H9 (cell line): ENCODE measurements around the gene TRAP1. TPM values are rescaled to one million over a fixed set of nuclear protein-coding genes. Genes with fewer than 3 reads are reported as not detected.

Experiments used
- DNase-seq: peaks from one replicate; pipeline ENCODE4 v3.0.0-alpha.2; 2017
- H2AFZ ChIP-seq: one replicate; pipeline ENCODE4 v1.6.1; 2013; ENCODE audit warnings: mild to moderate bottlenecking, low read length, control low read depth, moderate library complexity
- H2AK5ac ChIP-seq: 2 replicates; pipeline ENCODE4 v1.6.1; 2013; ENCODE audit warnings: low read length, control low read depth, mixed read lengths; ENCODE audit not compliant: insufficient read length
- H2BK120ac ChIP-seq: one replicate; pipeline ENCODE4 v1.6.1; 2013; ENCODE audit warnings: low read depth, mild to moderate bottlenecking, low read length, control low read depth, inconsistent platforms; ENCODE audit not compliant: poor library complexity, severe bottlenecking
- H2BK12ac ChIP-seq: 2 replicates; pipeline ENCODE4 v1.6.1; 2013; ENCODE audit warnings: low read length, control low read depth, mixed read lengths, low read depth; ENCODE audit not compliant: insufficient read length
- H2BK15ac ChIP-seq: 2 replicates; pipeline ENCODE4 v1.6.1; 2013; ENCODE audit warnings: low read depth, low read length, control low read depth
- H2BK20ac ChIP-seq: one replicate; pipeline ENCODE4 v1.6.1; 2013; ENCODE audit warnings: low read depth, mild to moderate bottlenecking, low read length, control low read depth, inconsistent platforms; ENCODE audit not compliant: poor library complexity, severe bottlenecking
- H2BK5ac ChIP-seq: 2 replicates; pipeline ENCODE4 v1.6.1; 2013; ENCODE audit warnings: low read length, control low read depth, mixed read lengths; ENCODE audit not compliant: insufficient read length
- H3K14ac ChIP-seq: 2 replicates; pipeline ENCODE4 v1.6.1; 2013; ENCODE audit warnings: low read length, control low read depth; ENCODE audit not compliant: insufficient read depth
- H3K18ac ChIP-seq: 2 replicates; pipeline ENCODE4 v1.6.1; 2013; ENCODE audit warnings: low read depth, mild to moderate bottlenecking, mixed read lengths, low read length, control low read depth; ENCODE audit not compliant: insufficient read length
- H3K23ac ChIP-seq: 2 replicates; pipeline ENCODE4 v1.6.1; 2013; ENCODE audit warnings: low read length, control low read depth, mixed read lengths, low read depth; ENCODE audit not compliant: insufficient read length
- H3K23me2 ChIP-seq: 2 replicates; pipeline ENCODE4 v1.6.1; 2013; ENCODE audit warnings: low read depth, mild to moderate bottlenecking, mixed read lengths, low read length, control low read depth; ENCODE audit not compliant: insufficient read length, poor library complexity, severe bottlenecking
- H3K27ac ChIP-seq: 2 replicates; pipeline ENCODE4 v1.5.1; 2013; ENCODE audit warnings: low read length, control low read depth, mixed read lengths, low read depth; ENCODE audit not compliant: insufficient read length
- H3K27me3 ChIP-seq: 2 replicates; pipeline ENCODE4 v1.6.1; 2013; ENCODE audit warnings: low read length, control low read depth, inconsistent platforms; ENCODE audit not compliant: insufficient read depth
- H3K4ac ChIP-seq: 2 replicates; pipeline ENCODE4 v1.6.1; 2013; ENCODE audit warnings: low read depth, mild to moderate bottlenecking, control low read depth, inconsistent platforms, low read length, moderate library complexity
- H3K4me1 ChIP-seq: 2 replicates; pipeline ENCODE4 v1.6.1; 2013; ENCODE audit warnings: low read length, control low read depth, inconsistent platforms; ENCODE audit not compliant: insufficient read depth
- H3K4me2 ChIP-seq: 2 replicates; pipeline ENCODE4 v1.6.1; 2013; ENCODE audit warnings: low read length, control low read depth, mixed read lengths; ENCODE audit not compliant: insufficient read length, insufficient read depth
- H3K56ac ChIP-seq: 2 replicates; pipeline ENCODE4 v1.6.1; 2013; ENCODE audit warnings: low read depth, mild to moderate bottlenecking, mixed read lengths, low read length, control low read depth; ENCODE audit not compliant: insufficient read length
- H3K79me1 ChIP-seq: 2 replicates; pipeline ENCODE4 v1.6.1; 2013; ENCODE audit warnings: low read depth, mild to moderate bottlenecking, moderate library complexity, low read length, control low read depth, inconsistent platforms; ENCODE audit not compliant: insufficient read depth, poor library complexity, severe bottlenecking
- H3K79me2 ChIP-seq: 2 replicates; pipeline ENCODE4 v1.6.1; 2013; ENCODE audit warnings: low read length, control low read depth, inconsistent platforms; ENCODE audit not compliant: insufficient read depth
- H3K9ac ChIP-seq: 2 replicates; pipeline ENCODE4 v1.6.1; 2013; ENCODE audit warnings: low read length, control low read depth, mixed read lengths; ENCODE audit not compliant: insufficient read length; ENCODE audit errors: extremely low read depth
- H3K9me3 ChIP-seq: one replicate; pipeline ENCODE4 v1.6.1; 2013; ENCODE audit warnings: low read depth, low read length, inconsistent platforms; ENCODE audit not compliant: control insufficient read depth
- H3T11ph ChIP-seq: one replicate; pipeline ENCODE4 v1.6.1; 2013; ENCODE audit warnings: mild to moderate bottlenecking, low read length, control low read depth, inconsistent platforms
- H4K20me1 ChIP-seq: one replicate; pipeline ENCODE4 v1.6.1; 2013; ENCODE audit not compliant: control insufficient read depth, insufficient read length, insufficient read depth
- H4K5ac ChIP-seq: 2 replicates; pipeline ENCODE4 v1.6.1; 2013; ENCODE audit warnings: low read depth, mild to moderate bottlenecking, mixed read lengths, low read length, control low read depth; ENCODE audit not compliant: insufficient read length
- H4K8ac ChIP-seq: replicated peaks from 2 replicates; pipeline ENCODE4 v1.6.1; 2013; ENCODE audit warnings: low read length, control low read depth, mixed read lengths, low read depth; ENCODE audit not compliant: insufficient read length
- H4K91ac ChIP-seq: 2 replicates; pipeline ENCODE4 v1.6.1; 2013; ENCODE audit warnings: low read depth, mild to moderate bottlenecking, moderate library complexity, mixed read lengths, low read length, control low read depth; ENCODE audit not compliant: insufficient read length
- H3K27ac Mint-ChIP-seq, 3 experiments: 2 replicates in 2 of 3; 3 replicates in 1 of 3; pipeline ENCODE4 v1.8.0; 2020 to 2021; ENCODE audit warnings: mixed read lengths in 3 of 3, mild to moderate bottlenecking in 1 of 3, moderate library complexity in 1 of 3
- H3K27me3 Mint-ChIP-seq: 2 replicates; pipeline ENCODE4 v1.8.0; 2021; ENCODE audit warnings: low read depth, mild to moderate bottlenecking, moderate library complexity, mixed read lengths
- H3K36me3 Mint-ChIP-seq, 3 experiments: 2 replicates in 2 of 3; 3 replicates in 1 of 3; pipeline ENCODE4 v1.8.0; 2020 to 2021; ENCODE audit warnings: low read depth in 3 of 3, mixed read lengths in 3 of 3; ENCODE audit not compliant: insufficient read depth in 1 of 3
- H3K4me1 Mint-ChIP-seq, 2 experiments: 2 replicates each; pipeline ENCODE4 v1.8.0; 2020; ENCODE audit warnings: mixed read lengths in 2 of 2
- H3K4me3 Mint-ChIP-seq, 2 experiments: 2 replicates in 1 of 2; 3 replicates in 1 of 2; pipeline ENCODE4 v1.8.0; 2020 to 2021; ENCODE audit warnings: mild to moderate bottlenecking in 2 of 2, mixed read lengths in 2 of 2, moderate library complexity in 1 of 2
- H3K9me3 Mint-ChIP-seq, 2 experiments: 2 replicates in 1 of 2; 3 replicates in 1 of 2; pipeline ENCODE4 v1.8.0; 2020; ENCODE audit warnings: mild to moderate bottlenecking in 2 of 2, mixed read lengths in 2 of 2, moderate library complexity in 1 of 2
- WGBS: extraction: QIAGEN DNeasy Blood & Tissue Kit; methylation state at CpG from one replicate; pipeline ENCODE4 v1.1.7; 2013; ENCODE audit warnings: missing lambda C conversion rate, low lambda C conversion rate, mixed read lengths; ENCODE audit not compliant: insufficient read length; ENCODE audit errors: extremely low coverage; 5-methylcytosine and 5-hydroxymethylcytosine counted together
- total RNA-seq: library from RNA; stranded (reverse); gene quantifications from 2 replicates; pipeline ENCODE4 v1.2.1, GENCODE V29; 2021
- TF ChIP-seq, protein P1 (sequence below): fragments of 200-600 bp; sonication (generic); conservative IDR thresholded peaks from 3 replicates; pipeline ENCODE4 v1.8.0; 2021; ENCODE audit warnings: antibody characterized with exemption, mild to moderate bottlenecking

TRAP1 gene
- total RNA-seq, 1 experiment from 2014 or later: 211 TPM

DNA sequence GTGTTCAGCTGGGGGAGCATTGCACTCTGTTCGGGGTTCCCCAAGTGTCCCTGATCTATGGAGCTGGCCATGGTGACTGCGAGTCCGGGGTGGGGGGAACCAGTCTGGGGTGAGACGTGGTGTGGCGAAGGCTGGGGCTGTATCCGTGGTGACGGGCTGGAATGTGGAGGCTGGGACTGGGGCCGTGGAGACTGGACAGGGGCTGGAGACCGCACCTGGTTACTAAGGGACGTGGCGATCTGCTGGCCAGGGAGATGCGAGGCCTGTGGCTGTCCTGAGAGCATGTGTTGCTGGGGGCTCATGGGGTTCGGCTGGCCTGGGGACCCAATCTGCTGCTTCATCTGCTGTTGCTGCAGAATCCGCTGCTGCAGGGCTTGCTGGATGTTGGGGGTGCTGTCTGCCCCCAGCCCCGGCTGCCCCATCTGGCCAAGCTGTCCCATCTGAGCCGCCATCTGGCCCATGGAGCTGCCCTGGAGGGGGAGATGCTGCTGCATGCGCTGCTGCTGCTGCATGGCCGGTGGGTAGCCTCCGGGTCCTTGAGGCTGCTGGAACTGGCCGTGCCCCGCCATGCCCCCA is 10.6 kb upstream of the TRAP1 start:
- H3K4me3 Mint-ChIP-seq: no peak overlapping the region
- no peak overlapping the region for H3K9ac ChIP-seq
- H3K18ac ChIP-seq: no peak overlapping the region
- H3K4me1 ChIP-seq: no peaks in the 10 kb centered on the region
- H3K27me3 ChIP-seq: no peaks in the 10 kb centered on the region
- no peak overlapping the region for H2AFZ ChIP-seq
- no peak overlapping the region for H2AK5ac ChIP-seq
- no peak overlapping the region for H2BK15ac ChIP-seq
- TF ChIP-seq, protein P1, sequence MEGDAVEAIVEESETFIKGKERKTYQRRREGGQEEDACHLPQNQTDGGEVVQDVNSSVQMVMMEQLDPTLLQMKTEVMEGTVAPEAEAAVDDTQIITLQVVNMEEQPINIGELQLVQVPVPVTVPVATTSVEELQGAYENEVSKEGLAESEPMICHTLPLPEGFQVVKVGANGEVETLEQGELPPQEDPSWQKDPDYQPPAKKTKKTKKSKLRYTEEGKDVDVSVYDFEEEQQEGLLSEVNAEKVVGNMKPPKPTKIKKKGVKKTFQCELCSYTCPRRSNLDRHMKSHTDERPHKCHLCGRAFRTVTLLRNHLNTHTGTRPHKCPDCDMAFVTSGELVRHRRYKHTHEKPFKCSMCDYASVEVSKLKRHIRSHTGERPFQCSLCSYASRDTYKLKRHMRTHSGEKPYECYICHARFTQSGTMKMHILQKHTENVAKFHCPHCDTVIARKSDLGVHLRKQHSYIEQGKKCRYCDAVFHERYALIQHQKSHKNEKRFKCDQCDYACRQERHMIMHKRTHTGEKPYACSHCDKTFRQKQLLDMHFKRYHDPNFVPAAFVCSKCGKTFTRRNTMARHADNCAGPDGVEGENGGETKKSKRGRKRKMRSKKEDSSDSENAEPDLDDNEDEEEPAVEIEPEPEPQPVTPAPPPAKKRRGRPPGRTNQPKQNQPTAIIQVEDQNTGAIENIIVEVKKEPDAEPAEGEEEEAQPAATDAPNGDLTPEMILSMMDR: no peak
- WGBS: no CpG with 5 or more reads among the region's 21 CpGs
- H4K91ac ChIP-seq: no peak overlapping the region
- no peaks in the 10 kb centered on the region for H3K9me3 ChIP-seq
- no peak overlapping the region for H3T11ph ChIP-seq
- 0 out of 7 replicates have a peak overlapping the region, but pooled peaks of 1 of the 3 experiments have one; percentile 14 for H3K27ac Mint-ChIP-seq
- H3K4me1 Mint-ChIP-seq: no peaks in the 10 kb centered on the region
- peaks cover 35 to 56% (median 55%) of the 10 kb centered on the region in 3 experiments for H3K36me3 Mint-ChIP-seq
- no peak overlapping the region for H4K5ac ChIP-seq
- H3K14ac ChIP-seq: no peak overlapping the region
- H2BK20ac ChIP-seq: no peak overlapping the region
- no peaks in the 10 kb centered on the region for H3K79me2 ChIP-seq
- no peak overlapping the region for H3K27ac ChIP-seq
- no peaks in the 10 kb centered on the region for H3K9me3 Mint-ChIP-seq
- H3K4ac ChIP-seq: no peak overlapping the region
- no peaks in the 10 kb centered on the region for H4K20me1 ChIP-seq
- no peak overlapping the region for H2BK5ac ChIP-seq
- H2BK120ac ChIP-seq: no peak overlapping the region
- no peaks in the 10 kb centered on the region for H3K23me2 ChIP-seq
- H4K8ac ChIP-seq: no peak overlapping the region
- no peaks in the 10 kb centered on the region for H3K79me1 ChIP-seq
- H2BK12ac ChIP-seq: no peak overlapping the region
- H3K56ac ChIP-seq: no peak overlapping the region
- no peak for DNase-seq
- H3K23ac ChIP-seq: no peak overlapping the region
- no peaks in the 10 kb centered on the region; the same call in 1 of the 2 replicates for H3K27me3 Mint-ChIP-seq
- no peak overlapping the region for H3K4me2 ChIP-seq
